Measurements from ENCODE around the gene GIMAP7.

The GIMAP7 gene

GRCh38 chr7:150565239-150565638 is 50.6 kb downstream of the GIMAP7 start:
- no peak for DNase-seq (ENCODE audit: extremely low read depth, low read depth)
- TF ChIP-seq, protein P1, sequence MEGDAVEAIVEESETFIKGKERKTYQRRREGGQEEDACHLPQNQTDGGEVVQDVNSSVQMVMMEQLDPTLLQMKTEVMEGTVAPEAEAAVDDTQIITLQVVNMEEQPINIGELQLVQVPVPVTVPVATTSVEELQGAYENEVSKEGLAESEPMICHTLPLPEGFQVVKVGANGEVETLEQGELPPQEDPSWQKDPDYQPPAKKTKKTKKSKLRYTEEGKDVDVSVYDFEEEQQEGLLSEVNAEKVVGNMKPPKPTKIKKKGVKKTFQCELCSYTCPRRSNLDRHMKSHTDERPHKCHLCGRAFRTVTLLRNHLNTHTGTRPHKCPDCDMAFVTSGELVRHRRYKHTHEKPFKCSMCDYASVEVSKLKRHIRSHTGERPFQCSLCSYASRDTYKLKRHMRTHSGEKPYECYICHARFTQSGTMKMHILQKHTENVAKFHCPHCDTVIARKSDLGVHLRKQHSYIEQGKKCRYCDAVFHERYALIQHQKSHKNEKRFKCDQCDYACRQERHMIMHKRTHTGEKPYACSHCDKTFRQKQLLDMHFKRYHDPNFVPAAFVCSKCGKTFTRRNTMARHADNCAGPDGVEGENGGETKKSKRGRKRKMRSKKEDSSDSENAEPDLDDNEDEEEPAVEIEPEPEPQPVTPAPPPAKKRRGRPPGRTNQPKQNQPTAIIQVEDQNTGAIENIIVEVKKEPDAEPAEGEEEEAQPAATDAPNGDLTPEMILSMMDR (IDR thresholded peaks at IDR 0.05; ENCODE audit: low read depth, low read length), result no peak

GRCh38 chr7:150566123-150566522 is 51.5 kb downstream of the GIMAP7 start:
- TF ChIP-seq, protein P1 (IDR thresholded peaks at IDR 0.05; ENCODE audit: low read depth, low read length), result no peak

GRCh38 chr7:150566572-150566971 is 51.9 kb downstream of the GIMAP7 start:
- TF ChIP-seq, protein P1 (IDR thresholded peaks at IDR 0.05; ENCODE audit: low read depth, low read length), result no peak
- no peak for DNase-seq (ENCODE audit: extremely low read depth, low read depth)

More at GRCh38 chr7:150566123-150566522, 51.5 kb downstream of the GIMAP7 start:
- DNase-seq (ENCODE audit: extremely low read depth, low read depth), result no peak

- DNase-seq (ENCODE audit: extremely low read depth, low read depth), result no peak
- TF ChIP-seq, protein P1 (IDR thresholded peaks at IDR 0.05; ENCODE audit: low read depth, low read length), result no peak
Observed at GRCh38 chr7:150567169-150567568, 52.5 kb downstream of the GIMAP7 start, which contains the start of gene GIMAP4. Gene GIMAP4 (plus strand): TSS chr7:150567390. CDS start chr7:150569902, 2,512 bp downstream.

- TF ChIP-seq, protein P1 (IDR thresholded peaks at IDR 0.05; ENCODE audit: low read depth, low read length), result no peak
- no peak for DNase-seq (ENCODE audit: extremely low read depth, low read depth)
Observed at GRCh38 chr7:150567871-150568301, 53.2 kb downstream of the GIMAP7 start.

- no peak for DNase-seq (ENCODE audit: extremely low read depth, low read depth)
- TF ChIP-seq, protein P1 (IDR thresholded peaks at IDR 0.05; ENCODE audit: low read depth, low read length), result no peak
Observed at GRCh38 chr7:150568714-150569113, 54.0 kb downstream of the GIMAP7 start.

DNA sequence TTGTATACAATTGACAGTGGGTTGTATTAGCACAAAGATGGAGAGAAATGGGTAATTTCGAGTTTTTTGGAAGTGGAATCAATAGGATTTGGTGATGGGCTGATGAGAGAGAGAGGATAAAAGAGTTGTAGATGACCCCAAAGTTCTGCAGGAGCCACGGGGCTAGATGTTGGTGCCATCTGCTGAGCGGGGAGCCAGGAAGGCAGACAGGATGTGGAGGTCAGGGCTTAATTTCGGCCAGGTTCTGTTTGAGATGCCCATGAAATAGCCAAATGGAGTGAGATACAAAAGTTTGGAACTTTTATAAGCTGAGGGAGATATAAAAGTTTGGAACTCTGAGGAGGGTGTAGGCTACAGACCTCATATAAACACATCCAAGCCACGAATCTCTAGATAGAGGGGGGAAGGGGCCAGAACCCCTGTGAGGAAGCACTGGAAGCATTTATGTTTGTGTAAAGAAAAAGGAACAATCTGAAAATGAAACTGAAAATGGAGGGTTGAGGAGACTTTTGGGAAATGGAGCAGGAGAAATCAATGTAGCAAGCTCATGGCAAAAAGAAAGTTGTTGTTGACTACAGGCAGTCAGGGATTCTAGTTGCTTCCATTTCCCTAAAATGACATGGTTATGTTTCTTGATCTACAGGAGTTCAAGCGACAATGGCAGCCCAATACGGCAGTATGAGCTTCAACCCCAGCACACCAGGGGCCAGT is 54.7 kb downstream of the GIMAP7 start:
- TF ChIP-seq, protein P1 (IDR thresholded peaks at IDR 0.05; ENCODE audit: low read depth, low read length), result no peak
- DNase-seq (ENCODE audit: extremely low read depth, low read depth), result no peak
